ENCODE measurements around the gene MYLK3. TPM values are rescaled to one million over a fixed set of nuclear protein-coding genes. Genes with fewer than 3 reads are reported as not detected.
A peak's percentile ranks its signal among the peaks of the same experiment; 100 is the strongest.
"Not testable (repeated sequence)": the region's sequence is repeated elsewhere in the genome, so short reads cannot be mapped to it uniquely, and the experiment has no call there.

Gene MYLK3
- total RNA-seq, 1 donor from 2014 or later = 1.1 TPM

- Mint-ChIP-seq H3K36me3 (ENCODE audit: low read depth) (peaks cover 10% of the 10 kb centered on the region), H3K4me3 (no peak within 1 kb of the TSS), H3K27ac (no peak within 1 kb of the TSS)
Measured at GRCh38 chr16:46689365-46690280, 58.5 kb downstream of the MYLK3 start, which contains the start of gene ORC6. TSS of gene ORC6 (plus strand) at chr16:46689659. CDS start at chr16:46689706, 47 bp downstream.

GRCh38 chr16:46688654-46689364 lies 59.3 kb downstream of the MYLK3 start, which contains the start of gene VPS35:
TSS of gene VPS35 (minus strand) at chr16:46689178. CDS start at chr16:46689133, 45 bp downstream.
- Mint-ChIP-seq H3K27me3 (ENCODE audit: insufficient read depth) (no peaks in the 10 kb centered on the region), H3K4me1 (ENCODE audit: low read depth) (peaks cover 33% of the 10 kb centered on the region), H3K9me3 (no peaks in the 10 kb centered on the region), H3K36me3 (ENCODE audit: low read depth) (peaks cover 9% of the 10 kb centered on the region), H3K4me3 (no peak within 1 kb of the TSS), H3K27ac (no peak within 1 kb of the TSS)
- intact Hi-C loops (cut with micrococcal nuclease) = loop anchor here (1.0 to 10.0 kb wide), 14 partner anchors 16 to 1920 kb away; partner anchors contain the start of genes ABCC12, C16orf87, DNAJA2 and GPT2
- peak; percentile 100 for DNase-seq (ENCODE audit: low spot score)

More at GRCh38 chr16:46689365-46690280, 58.5 kb downstream of the MYLK3 start, which contains the start of gene ORC6:
- intact Hi-C loops (cut with micrococcal nuclease) = loop anchor here (1.0 to 10.0 kb wide), 12 partner anchors 68 to 1919 kb away; partner anchors contain the start of genes ABCC12, C16orf87, DNAJA2 and GPT2
- peak; percentile 95 for DNase-seq (ENCODE audit: low spot score)
- H3K27me3 Mint-ChIP-seq (ENCODE audit: insufficient read depth) = no peaks in the 10 kb centered on the region
- peaks cover 29% of the 10 kb centered on the region for H3K4me1 Mint-ChIP-seq (ENCODE audit: low read depth)
- H3K9me3 Mint-ChIP-seq = no peaks in the 10 kb centered on the region

GRCh38 chr16:46688101-46688653 lies 60.0 kb downstream of the MYLK3 start:
- Mint-ChIP-seq H3K36me3 (ENCODE audit: low read depth) (peaks cover 9% of the 10 kb centered on the region), H3K27me3 (ENCODE audit: insufficient read depth) (no peaks in the 10 kb centered on the region), H3K4me1 (ENCODE audit: low read depth) (peaks cover 39% of the 10 kb centered on the region), H3K9me3 (no peaks in the 10 kb centered on the region), H3K4me3 (no peak overlapping the region), H3K27ac (no peak overlapping the region)
- intact Hi-C loops (cut with micrococcal nuclease) = loop anchor here (1.0 to 10.0 kb wide), 9 partner anchors 15 to 1921 kb away; partner anchors contain the start of genes ABCC12 and NETO2
- no peak for DNase-seq (ENCODE audit: low spot score)

- no peak overlapping the region for H3K27ac Mint-ChIP-seq
- intact Hi-C loops (cut with micrococcal nuclease) = loop anchor here (5.0 to 10.0 kb wide), 4 partner anchors 350 to 1470 kb away; partner anchors contain the start of genes ABCC12 and NETO2
Measured at GRCh38 chr16:46687486-46687885, 60.7 kb downstream of the MYLK3 start.

DNA sequence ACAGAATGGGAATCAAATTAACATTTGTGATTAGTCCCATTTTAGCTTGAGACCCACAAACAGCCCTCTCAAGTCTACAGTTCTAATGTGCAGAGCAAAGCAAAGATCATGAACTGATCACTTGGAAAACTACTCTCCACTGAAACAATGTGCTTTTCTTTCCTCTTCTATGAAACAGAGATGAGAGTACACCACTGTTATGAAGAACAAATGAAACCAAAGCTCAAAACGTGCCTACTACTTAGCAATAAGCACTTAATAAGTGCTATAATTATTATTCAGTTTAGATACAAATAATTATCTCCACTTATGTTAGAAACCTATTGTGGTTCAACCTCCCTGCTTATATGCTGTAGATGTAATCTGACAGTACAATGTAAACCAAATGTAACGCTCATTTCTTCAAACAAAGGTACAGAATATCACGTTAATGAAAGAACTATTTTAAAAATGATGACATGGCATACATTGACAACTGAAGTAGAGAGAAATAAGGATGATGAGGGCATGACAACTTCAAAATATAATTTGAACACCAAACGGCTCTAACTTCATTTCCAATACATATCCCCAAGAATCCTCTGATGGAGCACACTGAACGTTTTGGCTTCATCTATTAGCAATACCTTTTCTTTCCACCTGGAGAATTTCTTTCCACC lies 61.2 kb downstream of the MYLK3 start:
- peaks cover 41% of the 10 kb centered on the region for H3K4me1 Mint-ChIP-seq (ENCODE audit: low read depth)
- H3K27me3 Mint-ChIP-seq (ENCODE audit: insufficient read depth) = no peaks in the 10 kb centered on the region
- no peak for DNase-seq (ENCODE audit: low spot score)
- intact Hi-C loops (cut with micrococcal nuclease) = loop anchor here (5.0 to 10.0 kb wide), 4 partner anchors 350 to 1470 kb away; partner anchors contain the start of genes ABCC12 and NETO2
- no peak overlapping the region for H3K4me3 Mint-ChIP-seq
- peaks cover 7% of the 10 kb centered on the region for H3K36me3 Mint-ChIP-seq (ENCODE audit: low read depth)
- no peaks in the 10 kb centered on the region for H3K9me3 Mint-ChIP-seq
- H3K27ac Mint-ChIP-seq = no peak overlapping the region

More at GRCh38 chr16:46687486-46687885, 60.7 kb downstream of the MYLK3 start:
- Mint-ChIP-seq H3K4me3 (no peak overlapping the region), H3K36me3 (ENCODE audit: low read depth) (peaks cover 9% of the 10 kb centered on the region), H3K4me1 (ENCODE audit: low read depth) (peaks cover 41% of the 10 kb centered on the region), H3K9me3 (no peaks in the 10 kb centered on the region), H3K27me3 (ENCODE audit: insufficient read depth) (no peaks in the 10 kb centered on the region)
- no peak for DNase-seq (ENCODE audit: low spot score)

DNA sequence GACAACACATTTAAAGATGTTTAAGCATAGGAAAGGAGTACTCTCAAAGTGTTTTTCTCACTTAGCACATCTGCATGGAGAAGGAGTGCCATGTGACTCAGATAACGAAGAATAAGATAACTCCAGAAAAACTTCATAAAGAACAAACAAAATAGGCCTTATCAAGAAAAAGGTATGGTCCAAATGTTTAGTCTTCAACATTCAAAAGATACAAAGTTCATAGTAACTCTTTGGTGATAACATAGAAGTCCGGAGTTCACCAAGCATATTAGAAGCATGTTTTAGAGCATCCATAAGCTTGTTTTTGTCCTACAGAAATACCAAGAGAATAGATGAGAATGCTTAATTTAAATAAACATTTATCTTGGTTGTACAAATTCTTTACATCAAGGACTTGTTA lies 66.3 kb downstream of the MYLK3 start:
- not testable (repeated sequence) for H3K4me3 Mint-ChIP-seq; DNase-seq (ENCODE audit: low spot score); H3K9me3 Mint-ChIP-seq; H3K27ac Mint-ChIP-seq; H3K27me3 Mint-ChIP-seq (ENCODE audit: insufficient read depth)
- intact Hi-C loops (cut with micrococcal nuclease) = loop anchor here (10.0 kb wide), 2 partner anchors 433 to 463 kb away; partner anchors contain the start of gene NETO2
- peaks cover 19% of the 10 kb centered on the region for H3K36me3 Mint-ChIP-seq (ENCODE audit: low read depth)
- H3K4me1 Mint-ChIP-seq (ENCODE audit: low read depth) = peaks cover 27% of the 10 kb centered on the region

GRCh38 chr16:46677943-46678342 lies 70.2 kb downstream of the MYLK3 start:
- intact Hi-C loops (cut with micrococcal nuclease); DNase-seq (ENCODE audit: low spot score); H3K9me3 Mint-ChIP-seq; H3K4me1 Mint-ChIP-seq (ENCODE audit: low read depth); H3K4me3 Mint-ChIP-seq; H3K27me3 Mint-ChIP-seq (ENCODE audit: insufficient read depth); H3K27ac Mint-ChIP-seq: not testable (repeated sequence)
- peaks cover 41% of the 10 kb centered on the region for H3K36me3 Mint-ChIP-seq (ENCODE audit: low read depth)

GRCh38 chr16:46673320-46674013 lies 74.7 kb downstream of the MYLK3 start:
- H3K4me3 Mint-ChIP-seq = no peak overlapping the region
- no peak overlapping the region for H3K27ac Mint-ChIP-seq
- DNase-seq (ENCODE audit: low spot score) = peak; percentile 22
- peaks cover 4% of the 10 kb centered on the region for H3K4me1 Mint-ChIP-seq (ENCODE audit: low read depth)
- peaks cover 40% of the 10 kb centered on the region for H3K36me3 Mint-ChIP-seq (ENCODE audit: low read depth)
- no peaks in the 10 kb centered on the region for H3K27me3 Mint-ChIP-seq (ENCODE audit: insufficient read depth)
- no peaks in the 10 kb centered on the region for H3K9me3 Mint-ChIP-seq
- intact Hi-C loops (cut with micrococcal nuclease) = loop anchor here (1.0 to 5.0 kb wide), 4 partner anchors 15 to 257 kb away; no protein-coding TSS in a partner anchor

- Mint-ChIP-seq H3K27me3 (ENCODE audit: insufficient read depth) (no peaks in the 10 kb centered on the region), H3K9me3 (no peaks in the 10 kb centered on the region), H3K36me3 (ENCODE audit: low read depth) (peaks cover 49% of the 10 kb centered on the region), H3K4me1 (ENCODE audit: low read depth) (peaks cover 17% of the 10 kb centered on the region), H3K27ac (no peak overlapping the region), H3K4me3 (no peak overlapping the region)
- intact Hi-C loops (cut with micrococcal nuclease) = no loop called here
- DNase-seq (ENCODE audit: low spot score) = no peak
Measured at GRCh38 chr16:46662123-46662522, 86.0 kb downstream of the MYLK3 start.

DNA sequence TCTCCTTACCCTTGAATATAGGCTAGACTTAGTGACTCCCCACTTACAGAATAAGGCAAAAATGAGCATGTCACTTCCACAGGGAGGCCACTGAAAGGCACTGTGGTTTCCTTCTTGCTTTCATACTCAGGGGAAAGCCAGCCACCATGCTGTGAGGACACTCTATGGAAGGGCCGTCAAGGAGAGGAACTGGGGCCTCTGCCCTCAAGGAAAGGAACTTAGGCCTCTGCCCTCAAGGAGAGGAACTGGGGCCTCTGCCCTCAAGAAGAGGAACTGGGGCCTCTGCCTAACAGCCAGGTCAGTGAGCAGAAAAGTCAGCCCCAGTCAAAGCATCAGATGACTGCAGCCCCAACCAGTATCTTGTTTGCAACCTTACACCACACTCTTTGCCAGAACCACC lies 89.2 kb downstream of the MYLK3 start:
- Mint-ChIP-seq H3K9me3 (no peaks in the 10 kb centered on the region), H3K27me3 (ENCODE audit: insufficient read depth) (no peaks in the 10 kb centered on the region), H3K4me3 (no peak overlapping the region), H3K27ac (peak overlapping the region; percentile 70), H3K36me3 (ENCODE audit: low read depth) (peaks cover 41% of the 10 kb centered on the region), H3K4me1 (ENCODE audit: low read depth) (peaks cover 17% of the 10 kb centered on the region)
- peak; percentile 11 for DNase-seq (ENCODE audit: low spot score)
- intact Hi-C loops (cut with micrococcal nuclease) = loop anchor here (1.0 kb wide), 2 partner anchors 38 to 105 kb away; partner anchors contain the start of gene SHCBP1
